Choroid plexus epithelial cell (primary cell): ENCODE results near the gene FAM118B.

ENCODE experiments used
- DNase-seq: peaks from one replicate; pipeline ENCODE4 v3.0.0-alpha.2; 2010; ENCODE audit warnings: low read depth
- H3K4me3 ChIP-seq: 2 replicates; pipeline ENCODE4 v1.5.1; 2011; ENCODE audit warnings: low read depth, mild to moderate bottlenecking, control low read depth, low read length, moderate library complexity
- CTCF ChIP-seq: conservative IDR thresholded peaks from 2 replicates; pipeline ENCODE4 v1.5.1; 2011; ENCODE audit warnings: low read depth, mild to moderate bottlenecking, control low read depth, inconsistent platforms, low read length, moderate library complexity

Gene FAM118B

GRCh38 chr11:126219547-126219946 lies 8.0 kb downstream of the FAM118B start:
- DNase-seq, result no peak
- no peak for TF ChIP-seq CTCF
- no peak overlapping the region for H3K4me3 ChIP-seq

GRCh38 chr11:126224647-126225294 lies 13.2 kb downstream of the FAM118B start:
- DNase-seq, result no peak
- no peak overlapping the region for H3K4me3 ChIP-seq
- no peak for TF ChIP-seq CTCF

GRCh38 chr11:126225295-126225665 lies 13.7 kb downstream of the FAM118B start:
- no peak for TF ChIP-seq CTCF
- no peak overlapping the region for H3K4me3 ChIP-seq
- DNase-seq, result no peak

GRCh38 chr11:126226334-126227084 lies 14.9 kb downstream of the FAM118B start:
- no peak overlapping the region for H3K4me3 ChIP-seq
- TF ChIP-seq CTCF, result no peak
- DNase-seq, result no peak

- no peak overlapping the region for H3K4me3 ChIP-seq
- DNase-seq, result peak; percentile 62
- no peak for TF ChIP-seq CTCF
Observed at GRCh38 chr11:126229858-126230540, 18.4 kb downstream of the FAM118B start.

GRCh38 chr11:126231725-126232459 lies 20.3 kb downstream of the FAM118B start:
- no peak overlapping the region for H3K4me3 ChIP-seq
- peak; percentile 73 for DNase-seq
- no peak for TF ChIP-seq CTCF
